Brain microvascular endothelial cell (primary cell): ENCODE data around the gene CLCA4.
"Not testable (repeated sequence)": the region's sequence is repeated elsewhere in the genome, so short reads cannot be mapped to it uniquely, and the experiment has no call there.

Experiments
- DNase-seq: peaks from one replicate; pipeline ENCODE4 v3.0.0-alpha.2; 2020
- H3K27ac ChIP-seq: fragments of 250-450 bp; sonication (Bioruptor Pico); 2 replicates; pipeline ENCODE4 v1.5.1; 2020; ENCODE audit warnings: mild to moderate bottlenecking, moderate library complexity
- H3K27me3 ChIP-seq: fragments of 250-450 bp; sonication (Bioruptor Pico); replicated peaks from 2 replicates; pipeline ENCODE4 v1.5.1; 2020; ENCODE audit warnings: mild to moderate bottlenecking
- H3K36me3 ChIP-seq: fragments of 250-450 bp; sonication (Bioruptor Pico); replicated peaks from 2 replicates; pipeline ENCODE4 v1.5.1; 2020; ENCODE audit warnings: mild to moderate bottlenecking
- H3K4me3 ChIP-seq: 2 replicates; pipeline ENCODE4 v1.5.1; 2011; ENCODE audit warnings: low read depth, mild to moderate bottlenecking, control low read depth, low read length, moderate library complexity
- in situ Hi-C: cut with HindIII; loops from 2 replicates; pipeline ENCODE4 v1.10.0; 2017; ENCODE audit warnings: low sequenced_read_pairs, low pct_ligation_motif_present
- TF ChIP-seq, protein P1 (sequence below): IDR thresholded peaks from 2 replicates; pipeline ENCODE4 v1.5.1; 2011; ENCODE audit warnings: low read depth, mild to moderate bottlenecking, moderate library complexity, low read length, control low read depth, inconsistent platforms; ENCODE audit errors: missing control alignments

The CLCA4 gene

DNA sequence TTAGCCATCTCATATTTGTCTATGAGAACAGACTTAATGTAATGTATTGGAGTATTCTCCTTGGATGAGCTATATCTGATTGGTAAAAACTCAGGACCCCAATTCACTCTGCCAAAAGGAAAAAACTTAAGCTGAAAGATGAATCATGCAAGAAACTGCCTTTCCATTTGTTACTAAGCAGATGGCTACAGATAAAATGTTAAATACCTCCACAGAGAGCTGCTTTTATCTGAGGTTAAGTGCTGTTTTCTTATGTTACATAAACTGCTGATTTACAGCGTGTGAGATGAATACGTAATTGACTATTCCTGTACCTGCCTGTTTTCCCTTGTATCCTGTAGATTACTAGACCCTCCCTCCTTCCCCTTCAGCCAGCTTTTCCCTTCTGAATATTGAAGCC is 49.3 kb downstream of the CLCA4 start:
- no peak overlapping the region for H3K27ac ChIP-seq
- in situ Hi-C loops, result no loop called here
- TF ChIP-seq, protein P1, sequence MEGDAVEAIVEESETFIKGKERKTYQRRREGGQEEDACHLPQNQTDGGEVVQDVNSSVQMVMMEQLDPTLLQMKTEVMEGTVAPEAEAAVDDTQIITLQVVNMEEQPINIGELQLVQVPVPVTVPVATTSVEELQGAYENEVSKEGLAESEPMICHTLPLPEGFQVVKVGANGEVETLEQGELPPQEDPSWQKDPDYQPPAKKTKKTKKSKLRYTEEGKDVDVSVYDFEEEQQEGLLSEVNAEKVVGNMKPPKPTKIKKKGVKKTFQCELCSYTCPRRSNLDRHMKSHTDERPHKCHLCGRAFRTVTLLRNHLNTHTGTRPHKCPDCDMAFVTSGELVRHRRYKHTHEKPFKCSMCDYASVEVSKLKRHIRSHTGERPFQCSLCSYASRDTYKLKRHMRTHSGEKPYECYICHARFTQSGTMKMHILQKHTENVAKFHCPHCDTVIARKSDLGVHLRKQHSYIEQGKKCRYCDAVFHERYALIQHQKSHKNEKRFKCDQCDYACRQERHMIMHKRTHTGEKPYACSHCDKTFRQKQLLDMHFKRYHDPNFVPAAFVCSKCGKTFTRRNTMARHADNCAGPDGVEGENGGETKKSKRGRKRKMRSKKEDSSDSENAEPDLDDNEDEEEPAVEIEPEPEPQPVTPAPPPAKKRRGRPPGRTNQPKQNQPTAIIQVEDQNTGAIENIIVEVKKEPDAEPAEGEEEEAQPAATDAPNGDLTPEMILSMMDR, result no peak
- no peaks in the 10 kb centered on the region for H3K36me3 ChIP-seq
- no peak overlapping the region for H3K4me3 ChIP-seq
- no peak for DNase-seq
- no peaks in the 10 kb centered on the region for H3K27me3 ChIP-seq

DNA sequence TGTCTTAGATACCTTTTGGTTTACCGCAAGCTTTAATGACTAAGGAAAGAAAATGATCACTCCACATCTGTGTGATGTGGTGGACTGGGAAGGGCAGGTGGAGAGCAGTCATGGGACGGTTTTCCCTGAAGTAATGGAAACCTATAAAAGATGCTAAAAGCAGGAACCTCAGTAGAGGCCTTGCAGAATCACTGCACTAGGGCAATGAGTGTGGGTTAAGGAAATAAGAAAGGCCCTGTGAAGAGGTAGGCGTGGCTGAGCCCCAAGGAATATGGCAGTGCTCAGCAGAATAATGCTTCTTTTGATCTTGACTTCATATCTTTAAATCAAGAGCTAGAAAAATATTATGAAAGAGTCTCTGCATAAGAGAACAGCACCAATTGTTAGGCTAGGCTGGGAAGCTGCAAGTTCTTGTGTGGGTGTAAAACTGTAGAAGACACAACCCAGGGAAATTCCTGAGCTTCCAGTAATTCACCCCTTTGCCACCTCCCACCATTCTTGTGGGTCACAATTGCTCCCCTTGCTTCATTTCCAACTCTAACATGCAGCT is 49.9 kb downstream of the CLCA4 start:
- no peak for DNase-seq
- in situ Hi-C loops, result no loop called here
- H3K36me3 ChIP-seq, result no peaks in the 10 kb centered on the region
- H3K27ac ChIP-seq, result no peak overlapping the region
- TF ChIP-seq, protein P1, result no peak
- no peaks in the 10 kb centered on the region for H3K27me3 ChIP-seq
- no peak overlapping the region for H3K4me3 ChIP-seq

DNA sequence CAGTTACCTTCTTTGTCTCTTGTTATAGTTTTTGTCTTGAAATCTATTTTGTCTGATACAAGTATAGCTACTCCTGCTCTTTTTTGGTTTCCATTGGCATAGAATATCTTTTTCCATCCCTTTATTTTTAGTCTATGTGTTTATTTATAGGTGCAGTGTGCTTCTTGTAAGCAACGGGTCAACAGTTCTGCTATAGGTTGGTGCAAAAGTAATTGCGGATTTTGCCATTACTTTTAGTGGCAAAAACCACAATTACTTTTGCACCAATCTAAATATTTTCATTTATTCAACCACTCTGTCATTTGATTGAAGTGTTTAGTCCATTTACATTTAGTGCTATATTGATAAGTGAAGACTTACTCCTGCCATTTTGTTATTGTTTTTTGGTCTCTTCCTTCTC is 59.2 kb downstream of the CLCA4 start:
- H3K4me3 ChIP-seq, H3K27ac ChIP-seq, H3K36me3 ChIP-seq, in situ Hi-C loops, DNase-seq, H3K27me3 ChIP-seq: not testable (repeated sequence)

DNA sequence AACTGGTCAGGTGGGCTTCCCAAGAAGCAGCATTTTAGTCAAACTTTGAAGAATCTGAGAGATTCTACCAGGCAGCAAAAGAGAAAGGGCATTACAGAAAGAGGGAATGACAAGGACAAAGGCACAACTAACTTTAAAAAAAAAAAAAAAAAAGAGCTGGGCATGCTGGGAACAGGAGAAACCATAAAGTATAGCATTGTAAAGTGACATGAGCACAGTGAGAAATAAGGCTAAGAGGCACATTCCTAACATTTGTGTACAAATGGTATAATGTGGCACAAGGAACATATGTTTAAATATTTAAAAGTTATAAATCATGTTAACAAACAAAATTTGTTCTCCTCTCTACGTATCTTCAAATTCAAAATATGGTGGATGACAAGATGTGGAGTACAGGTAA is 69.6 kb downstream of the CLCA4 start:
- Histone ChIP-seq H3K36me3 (no peaks in the 10 kb centered on the region), H3K27ac (no peak overlapping the region)
- in situ Hi-C loops, result no loop called here

DNA sequence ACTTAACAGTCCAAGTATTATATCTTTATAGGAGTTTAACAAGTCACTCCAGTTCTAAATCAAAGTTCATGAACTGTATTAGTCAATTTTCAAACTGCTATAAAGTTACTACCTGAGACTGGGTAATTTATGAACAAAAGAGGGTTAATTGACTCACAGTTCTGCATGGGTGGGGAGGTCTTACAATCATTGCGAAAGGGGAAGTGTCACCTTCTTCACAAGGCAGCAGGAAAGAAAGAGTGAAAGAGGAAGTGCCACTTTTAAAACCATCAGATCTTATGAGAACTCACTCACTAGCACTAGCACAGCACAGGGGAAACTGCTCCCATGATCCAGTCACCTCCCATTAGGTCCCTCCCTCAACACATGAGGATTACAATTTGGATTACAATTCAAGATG is 70.0 kb downstream of the CLCA4 start:
- Histone ChIP-seq H3K27me3 (no peaks in the 10 kb centered on the region), H3K27ac (no peak overlapping the region), H3K4me3 (no peak overlapping the region), H3K36me3 (no peaks in the 10 kb centered on the region)
- DNase-seq, result no peak
- in situ Hi-C loops, result no loop called here
- TF ChIP-seq, protein P1, result no peak

More for the DNA sequence above, 69.6 kb downstream of the CLCA4 start:
- H3K27me3 ChIP-seq, result no peaks in the 10 kb centered on the region
- H3K4me3 ChIP-seq, result no peak overlapping the region
- TF ChIP-seq, protein P1, result no peak
- no peak for DNase-seq

DNA sequence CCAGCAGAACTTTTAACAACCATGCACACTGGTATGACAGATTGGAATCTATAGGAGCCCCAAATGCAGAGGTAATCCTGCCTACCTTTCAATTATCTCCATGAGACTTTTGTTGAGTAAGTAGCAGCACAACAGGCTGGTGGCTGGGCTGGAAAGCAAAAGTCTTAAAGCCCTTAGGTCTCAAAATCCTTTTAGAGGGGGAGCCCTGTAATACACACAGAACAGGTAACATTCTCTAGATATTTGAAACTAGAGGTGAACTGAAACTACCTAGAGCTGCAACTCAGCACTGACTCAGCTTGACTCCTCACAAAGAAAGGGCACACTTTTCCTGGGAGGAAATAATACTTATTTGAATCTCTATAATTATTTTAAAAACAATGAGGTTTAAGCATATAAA is 71.5 kb downstream of the CLCA4 start:
- no peak for DNase-seq
- Histone ChIP-seq H3K36me3 (no peaks in the 10 kb centered on the region), H3K27me3 (no peaks in the 10 kb centered on the region), H3K27ac (no peak overlapping the region), H3K4me3 (no peak overlapping the region)
- in situ Hi-C loops, result no loop called here
- TF ChIP-seq, protein P1, result no peak
